Right atrium auricular region (tissue), 2 donors: ENCODE results near the gene CABLES1. TPM values are rescaled to one million over a fixed set of nuclear protein-coding genes. Genes with fewer than 3 reads are reported as not detected.

Experiments used
- DNase-seq: peaks from one replicate; pipeline ENCODE4 v3.0.0-alpha.2; 2019; ENCODE audit warnings: low spot score
- H3K27ac ChIP-seq, 2 donors: fragments of 200-600 bp; sonication (generic); 1 replicate in 1 of 2; 2 replicates in 1 of 2; pipeline ENCODE4 v1.5.1; 2016 to 2019
- H3K27me3 ChIP-seq, 2 donors: fragments of 200-600 bp; sonication (generic); one replicate each; pipeline versions ENCODE4 v1.5.1 to v1.6.0; 2017 to 2019
- H3K36me3 ChIP-seq: fragments of 200-600 bp; sonication (generic); one replicate; pipeline ENCODE4 v1.5.1; 2016
- H3K4me1 ChIP-seq, 2 donors: fragments of 200-600 bp; sonication (generic); one replicate each; pipeline versions ENCODE4 v1.5.1 to v1.6.0; 2017 to 2019
- H3K4me3 ChIP-seq, 2 donors: fragments of 200-600 bp; sonication (generic); 1 replicate in 1 of 2; 2 replicates in 1 of 2; pipeline ENCODE4 v1.5.1; 2017 to 2019; ENCODE audit warnings: mild to moderate bottlenecking in 1 of 2, moderate library complexity in 1 of 2
- H3K9me3 ChIP-seq, 2 donors: fragments of 200-600 bp; sonication (generic); one replicate each; pipeline ENCODE4 v1.5.1; 2019
- total RNA-seq, 2 donors: library from RNA; depleted of rRNA; stranded (reverse); fragments of >200 nt; gene quantifications; one replicate each; pipeline ENCODE4 v1.1.0, GENCODE V29; 2016
- TF ChIP-seq, protein P1 (sequence below), 2 donors: fragments of 200-600 bp; sonication (generic); IDR thresholded peaks; one replicate each; pipeline ENCODE4 v1.5.1; 2019; ENCODE audit warnings: antibody characterized with exemption in 2 of 2

The CABLES1 gene
- total RNA-seq, 2 donors from 2014 or later: 5.4 to 6.9 TPM

DNA sequence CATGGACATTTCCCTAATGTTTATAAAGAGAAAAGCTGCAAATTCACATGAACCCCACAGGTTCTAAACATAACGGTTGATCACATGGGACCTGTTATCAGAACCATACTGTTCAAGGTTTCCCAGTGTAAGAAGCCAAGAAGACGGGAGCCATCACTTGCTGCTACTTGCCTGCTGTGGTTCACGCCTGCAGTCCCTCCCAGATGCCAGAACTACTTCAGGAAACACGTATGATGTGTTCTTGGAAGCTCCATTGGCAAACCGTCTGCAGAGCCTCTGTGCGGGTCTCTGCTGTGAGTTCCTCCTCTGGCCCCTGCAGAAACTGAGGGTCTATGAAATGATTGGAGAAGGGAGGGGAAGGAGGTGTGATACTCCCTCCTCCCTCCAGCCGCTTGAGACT lies 75.2 kb downstream of the CABLES1 start:
- no peaks in the 10 kb centered on the region for H3K27me3 ChIP-seq
- no peak for DNase-seq
- no peaks in the 10 kb centered on the region for H3K4me1 ChIP-seq
- H3K27ac ChIP-seq: no peak overlapping the region
- no peak overlapping the region for H3K4me3 ChIP-seq
- H3K36me3 ChIP-seq: peaks cover 8% of the 10 kb centered on the region
- H3K9me3 ChIP-seq: peaks cover 0 to 7% of the 10 kb centered on the region in 2 donors
- TF ChIP-seq, protein P1, sequence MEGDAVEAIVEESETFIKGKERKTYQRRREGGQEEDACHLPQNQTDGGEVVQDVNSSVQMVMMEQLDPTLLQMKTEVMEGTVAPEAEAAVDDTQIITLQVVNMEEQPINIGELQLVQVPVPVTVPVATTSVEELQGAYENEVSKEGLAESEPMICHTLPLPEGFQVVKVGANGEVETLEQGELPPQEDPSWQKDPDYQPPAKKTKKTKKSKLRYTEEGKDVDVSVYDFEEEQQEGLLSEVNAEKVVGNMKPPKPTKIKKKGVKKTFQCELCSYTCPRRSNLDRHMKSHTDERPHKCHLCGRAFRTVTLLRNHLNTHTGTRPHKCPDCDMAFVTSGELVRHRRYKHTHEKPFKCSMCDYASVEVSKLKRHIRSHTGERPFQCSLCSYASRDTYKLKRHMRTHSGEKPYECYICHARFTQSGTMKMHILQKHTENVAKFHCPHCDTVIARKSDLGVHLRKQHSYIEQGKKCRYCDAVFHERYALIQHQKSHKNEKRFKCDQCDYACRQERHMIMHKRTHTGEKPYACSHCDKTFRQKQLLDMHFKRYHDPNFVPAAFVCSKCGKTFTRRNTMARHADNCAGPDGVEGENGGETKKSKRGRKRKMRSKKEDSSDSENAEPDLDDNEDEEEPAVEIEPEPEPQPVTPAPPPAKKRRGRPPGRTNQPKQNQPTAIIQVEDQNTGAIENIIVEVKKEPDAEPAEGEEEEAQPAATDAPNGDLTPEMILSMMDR (IDR thresholded peaks at IDR 0.05): no peak

DNA sequence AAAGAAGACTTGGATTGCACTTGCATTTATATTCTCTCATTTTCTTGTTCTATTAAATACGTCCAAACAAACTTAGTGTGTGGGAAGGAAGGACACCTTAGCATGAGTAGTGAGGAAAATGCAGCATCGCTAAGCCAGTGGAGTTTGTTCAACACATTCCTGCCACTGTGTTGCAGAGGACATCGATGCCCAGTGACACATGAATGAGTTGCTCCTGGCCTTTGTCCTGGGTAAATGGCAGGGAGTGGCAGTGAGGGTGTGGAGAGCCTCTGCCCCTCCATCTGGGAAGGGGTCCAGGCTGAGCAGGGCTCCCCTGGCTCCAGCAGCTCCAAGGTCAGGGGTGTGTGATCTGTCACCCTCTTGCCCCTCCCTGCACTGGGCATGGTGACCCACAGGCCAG lies 75.9 kb downstream of the CABLES1 start:
- no peak overlapping the region for H3K27ac ChIP-seq
- no peaks in the 10 kb centered on the region for H3K4me1 ChIP-seq
- TF ChIP-seq, protein P1 (IDR thresholded peaks at IDR 0.05): no peak
- H3K4me3 ChIP-seq: no peak overlapping the region
- no peaks in the 10 kb centered on the region for H3K27me3 ChIP-seq
- peaks cover 8% of the 10 kb centered on the region for H3K36me3 ChIP-seq
- DNase-seq: no peak
- H3K9me3 ChIP-seq: peaks cover 0 to 7% of the 10 kb centered on the region in 2 donors

DNA sequence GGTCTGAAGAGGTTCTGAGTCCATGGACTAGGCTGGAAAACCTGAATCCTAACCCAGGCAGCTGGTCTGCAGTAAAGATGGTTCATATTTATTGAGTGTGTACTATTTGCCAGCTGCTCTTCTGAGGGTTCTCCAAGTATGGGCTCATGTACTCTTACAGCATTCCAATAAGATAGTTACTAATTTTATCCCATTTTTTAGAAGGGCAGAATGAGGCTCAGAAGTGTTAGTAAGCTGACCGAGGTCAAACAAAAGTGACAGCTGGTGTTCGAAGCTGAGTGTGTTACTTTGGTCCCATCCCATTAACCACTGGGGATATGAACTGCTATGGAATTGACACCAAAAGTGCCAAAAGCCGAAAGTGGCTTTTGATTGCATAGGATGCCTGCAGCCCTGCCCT lies 76.9 kb downstream of the CABLES1 start:
- Histone ChIP-seq H3K27me3 (no peaks in the 10 kb centered on the region), H3K4me3 (no peak overlapping the region), H3K4me1 (no peaks in the 10 kb centered on the region), H3K27ac (no peak overlapping the region), H3K36me3 (peaks cover 8% of the 10 kb centered on the region), H3K9me3 (peaks cover 0 to 7% of the 10 kb centered on the region in 2 donors)
- DNase-seq: no peak
- TF ChIP-seq, protein P1 (IDR thresholded peaks at IDR 0.05): no peak

DNA sequence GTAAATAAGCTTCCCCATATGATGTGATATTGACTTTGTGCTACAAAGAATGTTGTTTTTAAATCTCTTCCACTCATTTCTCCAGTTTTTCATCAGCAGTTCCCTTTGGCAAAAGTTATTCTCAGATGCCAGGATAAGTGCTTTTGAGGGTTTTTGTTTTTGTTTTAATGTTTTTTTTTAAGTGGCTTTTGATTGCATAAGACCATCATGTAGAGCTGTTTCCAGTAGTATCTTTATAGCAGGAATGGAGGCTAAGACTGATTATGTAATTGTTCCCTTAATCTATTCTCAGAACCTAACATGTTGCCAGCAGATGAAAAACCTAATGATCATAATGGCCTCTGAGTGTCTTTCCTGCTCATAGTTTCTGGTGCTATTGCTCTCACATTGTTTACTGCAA lies 77.9 kb downstream of the CABLES1 start:
- Histone ChIP-seq H3K4me1 (no peaks in the 10 kb centered on the region), H3K36me3 (peaks cover 8% of the 10 kb centered on the region), H3K4me3 (no peak overlapping the region), H3K9me3 (peaks cover 0 to 6% of the 10 kb centered on the region in 2 donors), H3K27me3 (no peaks in the 10 kb centered on the region), H3K27ac (no peak overlapping the region)
- TF ChIP-seq, protein P1 (IDR thresholded peaks at IDR 0.05): no peak
- no peak for DNase-seq

DNA sequence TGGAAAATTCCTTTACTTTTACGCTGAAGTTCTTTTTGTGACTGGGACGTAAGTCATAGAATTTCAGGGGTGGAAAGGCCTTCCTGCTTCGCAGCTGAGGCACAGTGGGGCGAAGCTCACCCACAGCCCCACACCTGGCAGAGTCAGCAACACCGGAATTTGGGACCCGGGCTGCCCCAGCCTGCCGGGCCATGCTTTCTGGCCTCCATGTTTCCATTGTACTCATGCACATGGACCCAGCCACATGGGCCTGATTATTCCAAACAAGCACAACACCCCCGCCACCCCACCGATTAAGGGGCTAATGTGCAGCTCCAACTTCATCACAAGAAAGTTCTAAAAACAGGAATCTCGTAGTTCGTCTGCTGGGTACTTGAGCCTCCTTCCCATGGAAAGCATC lies 82.5 kb downstream of the CABLES1 start:
- Histone ChIP-seq H3K36me3 (peaks cover 8% of the 10 kb centered on the region), H3K4me3 (no peak overlapping the region), H3K9me3 (no peaks in the 10 kb centered on the region), H3K27me3 (no peaks in the 10 kb centered on the region), H3K27ac (no peak overlapping the region), H3K4me1 (peaks cover 0 to 8% of the 10 kb centered on the region in 2 donors)
- TF ChIP-seq, protein P1 (IDR thresholded peaks at IDR 0.05): no peak
- DNase-seq: no peak

DNA sequence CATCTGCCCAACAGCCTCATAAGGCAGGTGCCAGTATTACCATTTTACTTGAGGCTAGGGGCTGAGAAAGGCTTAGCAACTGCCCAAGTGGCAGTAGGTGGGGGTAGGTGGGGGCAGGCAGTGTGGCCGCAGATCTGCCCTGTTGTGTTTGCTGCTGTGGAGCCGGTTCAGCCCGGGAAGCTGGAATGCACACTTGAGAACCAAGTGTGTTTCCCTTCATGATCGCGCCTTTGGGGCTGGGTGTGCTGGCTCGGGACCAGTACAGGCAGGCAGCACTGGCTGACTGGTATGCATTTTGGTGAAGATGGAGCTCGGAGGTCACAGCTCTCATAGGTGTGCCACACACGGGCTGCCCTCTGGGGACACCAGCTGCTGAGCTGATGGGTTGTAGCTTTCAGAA lies 85.1 kb downstream of the CABLES1 start:
- no peaks in the 10 kb centered on the region for H3K36me3 ChIP-seq
- no peak overlapping the region for H3K27ac ChIP-seq
- no peak overlapping the region for H3K4me3 ChIP-seq
- H3K9me3 ChIP-seq: no peaks in the 10 kb centered on the region
- TF ChIP-seq, protein P1 (IDR thresholded peaks at IDR 0.05): no peak
- no peak for DNase-seq
- H3K27me3 ChIP-seq: no peaks in the 10 kb centered on the region
- H3K4me1 ChIP-seq: peaks cover 0 to 14% of the 10 kb centered on the region in 2 donors
